Measurements from ENCODE around the gene PREB. TPM values are rescaled to one million over a fixed set of nuclear protein-coding genes. Genes with fewer than 3 reads are reported as not detected.

Gene PREB
- total and polyA plus RNA-seq, 2 donors, result 41.3 to 56.9 TPM

- Histone ChIP-seq H3K27me3 (ENCODE audit: control insufficient read depth in 2 of 2, insufficient read depth in 1 of 2, low read length in 1 of 2) (no peaks in the 10 kb centered on the region), H3K4me1 (ENCODE audit: control insufficient read depth in 2 of 2, insufficient read depth in 2 of 2, low read length in 2 of 2) (no peaks in the 10 kb centered on the region), H3K9me3 (ENCODE audit: control insufficient read depth in 2 of 2, insufficient read depth in 1 of 2, low read length in 1 of 2) (no peaks in the 10 kb centered on the region), H3K36me3 (ENCODE audit: control insufficient read depth in 2 of 2, insufficient read depth in 2 of 2, low read length in 1 of 2) (no peaks in the 10 kb centered on the region), H3K27ac (ENCODE audit: low read depth in 1 of 2, low read length in 1 of 2) (no peak overlapping the region), H3K4me3 (ENCODE audit: low read length in 2 of 2) (no peak overlapping the region)
- DNase-seq (ENCODE audit: low read depth in 6 of 9, low spot score in 9 of 9), result no peak
- 94% methylated on average over 6 of the region's 6 CpGs for WGBS
These were observed 24.0 kb upstream of the PREB start for GRCh38 chr2:27158468-27158867.

GRCh38 chr2:27155069-27155520 lies 20.7 kb upstream of the PREB start:
- 92% methylated on average over 9 of the region's 9 CpGs for WGBS
- H3K4me1 ChIP-seq (ENCODE audit: control insufficient read depth in 2 of 2, insufficient read depth in 2 of 2, low read length in 2 of 2), result no peaks in the 10 kb centered on the region

GRCh38 chr2:27154488-27154887 lies 20.1 kb upstream of the PREB start:
- Histone ChIP-seq H3K36me3 (ENCODE audit: control insufficient read depth in 2 of 2, insufficient read depth in 2 of 2, low read length in 1 of 2) (no peaks in the 10 kb centered on the region), H3K9me3 (ENCODE audit: control insufficient read depth in 2 of 2, insufficient read depth in 1 of 2, low read length in 1 of 2) (no peaks in the 10 kb centered on the region), H3K27me3 (ENCODE audit: control insufficient read depth in 2 of 2, insufficient read depth in 1 of 2, low read length in 1 of 2) (no peaks in the 10 kb centered on the region), H3K4me1 (ENCODE audit: control insufficient read depth in 2 of 2, insufficient read depth in 2 of 2, low read length in 2 of 2) (no peaks in the 10 kb centered on the region), H3K4me3 (ENCODE audit: low read length in 2 of 2) (no peak overlapping the region), H3K27ac (ENCODE audit: low read depth in 1 of 2, low read length in 1 of 2) (no peak overlapping the region)
- DNase-seq (ENCODE audit: low read depth in 6 of 9, low spot score in 9 of 9), result no peak
- 94% methylated on average over 6 of the region's 6 CpGs for WGBS

More at GRCh38 chr2:27155069-27155520, 20.7 kb upstream of the PREB start:
- Histone ChIP-seq H3K27ac (ENCODE audit: low read depth in 1 of 2, low read length in 1 of 2) (no peak overlapping the region), H3K27me3 (ENCODE audit: control insufficient read depth in 2 of 2, insufficient read depth in 1 of 2, low read length in 1 of 2) (no peaks in the 10 kb centered on the region), H3K4me3 (ENCODE audit: low read length in 2 of 2) (no peak overlapping the region), H3K36me3 (ENCODE audit: control insufficient read depth in 2 of 2, insufficient read depth in 2 of 2, low read length in 1 of 2) (no peaks in the 10 kb centered on the region), H3K9me3 (ENCODE audit: control insufficient read depth in 2 of 2, insufficient read depth in 1 of 2, low read length in 1 of 2) (no peaks in the 10 kb centered on the region)
- no peak for DNase-seq (ENCODE audit: low read depth in 6 of 9, low spot score in 9 of 9)

- peak in 1 of 9 donors; percentile 15 for DNase-seq (ENCODE audit: low read depth in 6 of 9, low spot score in 9 of 9)
- H3K9me3 ChIP-seq (ENCODE audit: control insufficient read depth in 2 of 2, insufficient read depth in 1 of 2, low read length in 1 of 2), result no peaks in the 10 kb centered on the region
- H3K27me3 ChIP-seq (ENCODE audit: control insufficient read depth in 2 of 2, insufficient read depth in 1 of 2, low read length in 1 of 2), result peaks cover 0 to 7% of the 10 kb centered on the region in 2 donors
- no peak overlapping the region for H3K4me3 ChIP-seq (ENCODE audit: low read length in 2 of 2)
- H3K36me3 ChIP-seq (ENCODE audit: control insufficient read depth in 2 of 2, insufficient read depth in 2 of 2, low read length in 1 of 2), result no peaks in the 10 kb centered on the region
- H3K4me1 ChIP-seq (ENCODE audit: control insufficient read depth in 2 of 2, insufficient read depth in 2 of 2, low read length in 2 of 2), result no peaks in the 10 kb centered on the region
- no peak overlapping the region for H3K27ac ChIP-seq (ENCODE audit: low read depth in 1 of 2, low read length in 1 of 2)
- 87% methylated on average over 2 of the region's 2 CpGs for WGBS
These were observed 18.5 kb upstream of the PREB start for GRCh38 chr2:27152796-27153464.

- DNase-seq (ENCODE audit: low read depth in 6 of 9, low spot score in 9 of 9), result no peak
- peaks cover 0 to 7% of the 10 kb centered on the region in 2 donors for H3K27me3 ChIP-seq (ENCODE audit: control insufficient read depth in 2 of 2, insufficient read depth in 1 of 2, low read length in 1 of 2)
- no peaks in the 10 kb centered on the region for H3K9me3 ChIP-seq (ENCODE audit: control insufficient read depth in 2 of 2, insufficient read depth in 1 of 2, low read length in 1 of 2)
- no peaks in the 10 kb centered on the region for H3K36me3 ChIP-seq (ENCODE audit: control insufficient read depth in 2 of 2, insufficient read depth in 2 of 2, low read length in 1 of 2)
- no peak overlapping the region for H3K27ac ChIP-seq (ENCODE audit: low read depth in 1 of 2, low read length in 1 of 2)
- no peak overlapping the region for H3K4me3 ChIP-seq (ENCODE audit: low read length in 2 of 2)
- 94% methylated on average over 8 of the region's 8 CpGs for WGBS
- no peaks in the 10 kb centered on the region for H3K4me1 ChIP-seq (ENCODE audit: control insufficient read depth in 2 of 2, insufficient read depth in 2 of 2, low read length in 2 of 2)
These were observed 17.8 kb upstream of the PREB start for GRCh38 chr2:27152102-27152795.

- Histone ChIP-seq H3K4me3 (ENCODE audit: low read length in 2 of 2) (no peak overlapping the region), H3K27me3 (ENCODE audit: control insufficient read depth in 2 of 2, insufficient read depth in 1 of 2, low read length in 1 of 2) (peaks cover 0 to 7% of the 10 kb centered on the region in 2 donors), H3K36me3 (ENCODE audit: control insufficient read depth in 2 of 2, insufficient read depth in 2 of 2, low read length in 1 of 2) (no peaks in the 10 kb centered on the region), H3K9me3 (ENCODE audit: control insufficient read depth in 2 of 2, insufficient read depth in 1 of 2, low read length in 1 of 2) (no peaks in the 10 kb centered on the region), H3K27ac (ENCODE audit: low read depth in 1 of 2, low read length in 1 of 2) (no peak overlapping the region), H3K4me1 (ENCODE audit: control insufficient read depth in 2 of 2, insufficient read depth in 2 of 2, low read length in 2 of 2) (no peaks in the 10 kb centered on the region)
- DNase-seq (ENCODE audit: low read depth in 6 of 9, low spot score in 9 of 9), result no peak
- 93% methylated on average over 8 of the region's 8 CpGs for WGBS
These were observed 16.3 kb upstream of the PREB start for GRCh38 chr2:27150639-27151230.

- Histone ChIP-seq H3K4me3 (ENCODE audit: low read length in 2 of 2) (no peak overlapping the region), H3K4me1 (ENCODE audit: control insufficient read depth in 2 of 2, insufficient read depth in 2 of 2, low read length in 2 of 2) (no peaks in the 10 kb centered on the region), H3K36me3 (ENCODE audit: control insufficient read depth in 2 of 2, insufficient read depth in 2 of 2, low read length in 1 of 2) (no peaks in the 10 kb centered on the region), H3K27ac (ENCODE audit: low read depth in 1 of 2, low read length in 1 of 2) (no peak overlapping the region), H3K9me3 (ENCODE audit: control insufficient read depth in 2 of 2, insufficient read depth in 1 of 2, low read length in 1 of 2) (no peaks in the 10 kb centered on the region), H3K27me3 (ENCODE audit: control insufficient read depth in 2 of 2, insufficient read depth in 1 of 2, low read length in 1 of 2) (peaks cover 0 to 7% of the 10 kb centered on the region in 2 donors)
- no peak for DNase-seq (ENCODE audit: low read depth in 6 of 9, low spot score in 9 of 9)
- WGBS, result 95% methylated on average over 29 of the region's 29 CpGs
These were observed 15.4 kb upstream of the PREB start for GRCh38 chr2:27149570-27150405.

GRCh38 chr2:27148801-27149439 lies 14.5 kb upstream of the PREB start, which contains the start of gene TCF23:
TSS of gene TCF23 (plus strand) at chr2:27149004. CDS start at chr2:27149134, 130 bp downstream.
- Histone ChIP-seq H3K27ac (ENCODE audit: low read depth in 1 of 2, low read length in 1 of 2) (no peak within 1 kb of the TSS), H3K4me3 (ENCODE audit: low read length in 2 of 2) (no peak within 1 kb of the TSS), H3K27me3 (ENCODE audit: control insufficient read depth in 2 of 2, insufficient read depth in 1 of 2, low read length in 1 of 2) (peaks cover 0 to 7% of the 10 kb centered on the region in 2 donors), H3K4me1 (ENCODE audit: control insufficient read depth in 2 of 2, insufficient read depth in 2 of 2, low read length in 2 of 2) (no peaks in the 10 kb centered on the region), H3K36me3 (ENCODE audit: control insufficient read depth in 2 of 2, insufficient read depth in 2 of 2, low read length in 1 of 2) (no peaks in the 10 kb centered on the region), H3K9me3 (ENCODE audit: control insufficient read depth in 2 of 2, insufficient read depth in 1 of 2, low read length in 1 of 2) (no peaks in the 10 kb centered on the region)
- DNase-seq (ENCODE audit: low read depth in 6 of 9, low spot score in 9 of 9), result no peak
- 92% methylated on average over 12 of the region's 12 CpGs for WGBS
